ENCODE measurements around the gene IGSF9.

- TF ChIP-seq CTCF (conservative IDR thresholded peaks at IDR 0.05; ENCODE audit: low read length) (no peak), EZH2phosphoT487 (IDR thresholded peaks at IDR 0.05; ENCODE audit: borderline replicate concordance) (no peak)
Observed at GRCh38 chr1:159977364-159978106, 32.1 kb upstream of the IGSF9 start.
